Fibroblast of peridontal ligament (primary cell): Measurements from ENCODE around the gene CSNK2A1.
"Not testable (repeated sequence)": the region's sequence is repeated elsewhere in the genome, so short reads cannot be mapped to it uniquely, and the experiment has no call there.

Source experiments
- DNase-seq: peaks from one replicate; pipeline ENCODE4 v3.0.0-alpha.2; 2010; ENCODE audit errors: extremely low read depth

Gene CSNK2A1

GRCh38 chr20:483815-484644, 59.6 kb downstream of the CSNK2A1 start:
- DNase-seq, result no peak

- DNase-seq, result no peak
Measured at GRCh38 chr20:481167-481566, 62.4 kb downstream of the CSNK2A1 start.

- DNase-seq, result no peak
Measured at GRCh38 chr20:480044-480443, 63.5 kb downstream of the CSNK2A1 start.

- DNase-seq, result no peak
Measured at GRCh38 chr20:479487-479886, 64.1 kb downstream of the CSNK2A1 start.

GRCh38 chr20:478949-479429, 64.6 kb downstream of the CSNK2A1 start:
- DNase-seq, result peak; percentile 82

GRCh38 chr20:478010-478948, 65.3 kb downstream of the CSNK2A1 start:
- peak; percentile 86 for DNase-seq

GRCh38 chr20:476561-477249, 66.9 kb downstream of the CSNK2A1 start:
- DNase-seq, result not testable (repeated sequence)

GRCh38 chr20:475463-476357, 67.9 kb downstream of the CSNK2A1 start:
- DNase-seq, result no peak

- peak; percentile 54 for DNase-seq
Measured at GRCh38 chr20:474581-474980, 69.0 kb downstream of the CSNK2A1 start.

GRCh38 chr20:472889-473292, 70.7 kb downstream of the CSNK2A1 start:
- DNase-seq, result no peak

- DNase-seq, result no peak
Measured at GRCh38 chr20:472137-472846, 71.3 kb downstream of the CSNK2A1 start.

- no peak for DNase-seq
Measured at GRCh38 chr20:469746-470490, 73.7 kb downstream of the CSNK2A1 start.

GRCh38 chr20:467755-468154, 75.8 kb downstream of the CSNK2A1 start:
- no peak for DNase-seq

GRCh38 chr20:462199-462991, 81.2 kb downstream of the CSNK2A1 start, which contains the start of gene TBC1D20:
Gene TBC1D20, minus strand, starts transcription at chr20:462533. Its CDS starts 128 bp downstream, at chr20:462405.
- peak; percentile 81 for DNase-seq

GRCh38 chr20:461254-462198, 82.1 kb downstream of the CSNK2A1 start:
- DNase-seq, result peak; percentile 24

- peak; percentile 49 for DNase-seq
Measured at GRCh38 chr20:460707-461106, 82.9 kb downstream of the CSNK2A1 start.

- DNase-seq, result no peak
Measured at GRCh38 chr20:460180-460579, 83.4 kb downstream of the CSNK2A1 start.
